SIG-M5 treated with dmso at 0.1 percent for 504 hours (cell line): ENCODE data around the gene TMEM232.

Source experiments
- DNase-seq: peaks from one replicate; lab custom pipeline; 2025; ENCODE audit not compliant: unreplicated experiment; lab: John Stamatoyannopoulos, UW

Gene TMEM232

GRCh38 chr5:110525762-110526161 lies 200.7 kb downstream of the TMEM232 start:
- DNase-seq, result no peak

GRCh38 chr5:110517396-110517795 lies 209.1 kb downstream of the TMEM232 start:
- DNase-seq, result no peak

- no peak for DNase-seq
Measured at GRCh38 chr5:110514030-110514429, 212.4 kb downstream of the TMEM232 start.

- DNase-seq, result no peak
Measured at GRCh38 chr5:110512266-110512665, 214.2 kb downstream of the TMEM232 start.

- DNase-seq, result no peak
Measured at GRCh38 chr5:110510146-110510545, 216.3 kb downstream of the TMEM232 start.

GRCh38 chr5:110507972-110508371 lies 218.5 kb downstream of the TMEM232 start:
- no peak for DNase-seq

- no peak for DNase-seq
Measured at GRCh38 chr5:110506378-110506777, 220.1 kb downstream of the TMEM232 start.

GRCh38 chr5:110496276-110496675 lies 230.2 kb downstream of the TMEM232 start:
- no peak for DNase-seq

GRCh38 chr5:110492446-110492845 lies 234.0 kb downstream of the TMEM232 start:
- DNase-seq, result no peak

- DNase-seq, result peak; percentile 13
Measured at GRCh38 chr5:110478895-110479294, 247.6 kb downstream of the TMEM232 start.

GRCh38 chr5:110477911-110478310 lies 248.6 kb downstream of the TMEM232 start:
- no peak for DNase-seq

- no peak for DNase-seq
Measured at GRCh38 chr5:110476164-110476563, 250.3 kb downstream of the TMEM232 start.

GRCh38 chr5:110475529-110475928 lies 250.9 kb downstream of the TMEM232 start:
- no peak for DNase-seq

GRCh38 chr5:110469486-110469885 lies 257.0 kb downstream of the TMEM232 start:
- DNase-seq, result no peak

- no peak for DNase-seq
Measured at GRCh38 chr5:110463106-110463505, 263.4 kb downstream of the TMEM232 start.

- no peak for DNase-seq
Measured at GRCh38 chr5:110460837-110461236, 265.6 kb downstream of the TMEM232 start.

- DNase-seq, result no peak
Measured at GRCh38 chr5:110458313-110458712, 268.2 kb downstream of the TMEM232 start.

- no peak for DNase-seq
Measured at GRCh38 chr5:110442856-110443255, 283.6 kb downstream of the TMEM232 start.

GRCh38 chr5:110441035-110441434 lies 285.4 kb downstream of the TMEM232 start:
- DNase-seq, result peak; percentile 30

- DNase-seq, result no peak
Measured at GRCh38 chr5:110440058-110440457, 286.4 kb downstream of the TMEM232 start.

- no peak for DNase-seq
Measured at GRCh38 chr5:110439296-110439695, 287.2 kb downstream of the TMEM232 start.

- DNase-seq, result no peak
Measured at GRCh38 chr5:110435207-110435606, 291.3 kb downstream of the TMEM232 start.

- DNase-seq, result no peak
Measured at GRCh38 chr5:110431603-110432002, 294.9 kb downstream of the TMEM232 start.

GRCh38 chr5:110414360-110414759 lies 312.1 kb downstream of the TMEM232 start:
- DNase-seq, result peak; percentile 30
